Myocyte (in vitro differentiated cells): ENCODE data around the gene NPHP4. TPM values are rescaled to one million over a fixed set of nuclear protein-coding genes. Genes with fewer than 3 reads are reported as not detected.
"Not testable (repeated sequence)": the region's sequence is repeated elsewhere in the genome, so short reads cannot be mapped to it uniquely, and the experiment has no call there.

ENCODE experiments used
- DNase-seq: peaks from one replicate; pipeline ENCODE4 v3.0.0-alpha.2; 2012; ENCODE audit warnings: low read depth
- total RNA-seq: library from RNA; depleted of rRNA; stranded (reverse); fragments of >200 nt; gene quantifications from 2 replicates; pipeline ENCODE4 v1.2.3, GENCODE V29; 2014

NPHP4 gene
- total RNA-seq, 1 donor from 2014 or later = 2.9 TPM

GRCh38 chr1:6024376-6024775, 32.2 kb upstream of the NPHP4 start:
- no peak for DNase-seq

- no peak for DNase-seq
These were observed 31.1 kb upstream of the NPHP4 start for GRCh38 chr1:6023346-6023745.

GRCh38 chr1:6022193-6022592, 30.0 kb upstream of the NPHP4 start:
- DNase-seq = no peak

- DNase-seq = no peak
These were observed 27.1 kb upstream of the NPHP4 start for GRCh38 chr1:6019166-6019845.

GRCh38 chr1:6017654-6018053, 25.4 kb upstream of the NPHP4 start:
- DNase-seq = not testable (repeated sequence)

GRCh38 chr1:6016191-6016865, 24.1 kb upstream of the NPHP4 start:
- peak; percentile 61 for DNase-seq

- DNase-seq = peak; percentile 81
These were observed 22.1 kb upstream of the NPHP4 start for GRCh38 chr1:6014130-6014999.

- no peak for DNase-seq
These were observed 21.3 kb upstream of the NPHP4 start for GRCh38 chr1:6013491-6013890.

- DNase-seq = no peak
These were observed 20.5 kb upstream of the NPHP4 start for GRCh38 chr1:6012529-6013318.

GRCh38 chr1:6011946-6012258, 19.7 kb upstream of the NPHP4 start:
- no peak for DNase-seq

GRCh38 chr1:6011161-6011945, 19.1 kb upstream of the NPHP4 start:
- no peak for DNase-seq

GRCh38 chr1:6010554-6010953, 18.3 kb upstream of the NPHP4 start:
- no peak for DNase-seq

GRCh38 chr1:6009120-6010040, 17.2 kb upstream of the NPHP4 start:
- no peak for DNase-seq

- DNase-seq = no peak
These were observed 16.5 kb upstream of the NPHP4 start for GRCh38 chr1:6008696-6009095.

- no peak for DNase-seq
These were observed 15.8 kb upstream of the NPHP4 start for GRCh38 chr1:6008084-6008415.

- no peak for DNase-seq
These were observed 15.3 kb upstream of the NPHP4 start for GRCh38 chr1:6007318-6008083.

- no peak for DNase-seq
These were observed 14.7 kb upstream of the NPHP4 start for GRCh38 chr1:6006882-6007281.

- DNase-seq = no peak
These were observed 13.2 kb upstream of the NPHP4 start for GRCh38 chr1:6005276-6005917.
